Parathyroid adenoma (tissue), 2 donors: ENCODE data around the gene PLGLB1.
"Not testable (repeated sequence)": the region's sequence is repeated elsewhere in the genome, so short reads cannot be mapped to it uniquely, and the experiment has no call there.

Source experiments
- H2AFZ ChIP-seq: fragments of 300-600 bp; sonication (generic); one replicate; pipeline ENCODE4 v1.7.0; 2017; ENCODE audit warnings: antibody characterized with exemption, mild to moderate bottlenecking
- H3K27ac ChIP-seq: fragments of 300-600 bp; sonication (generic); one replicate; pipeline ENCODE4 v1.7.0; 2017
- H3K27me3 ChIP-seq: fragments of 300-600 bp; sonication (generic); one replicate; pipeline ENCODE4 v1.7.0; 2017; ENCODE audit warnings: low read length; ENCODE audit not compliant: control insufficient read depth, insufficient read depth
- H3K36me3 ChIP-seq: fragments of 300-600 bp; sonication (generic); one replicate; pipeline ENCODE4 v1.7.0; 2017; ENCODE audit warnings: low read length; ENCODE audit not compliant: control insufficient read depth, insufficient read depth
- H3K4me1 ChIP-seq: fragments of 300-600 bp; sonication (generic); one replicate; pipeline ENCODE4 v1.7.0; 2017; ENCODE audit warnings: control low read depth
- H3K4me2 ChIP-seq: fragments of 300-600 bp; sonication (generic); one replicate; pipeline ENCODE4 v1.7.0; 2017; ENCODE audit warnings: low read length
- H3K4me3 ChIP-seq: fragments of 300-600 bp; sonication (generic); one replicate; pipeline ENCODE4 v1.7.0; 2017; ENCODE audit warnings: low read depth, low read length
- H3K79me2 ChIP-seq: fragments of 300-600 bp; sonication (generic); one replicate; pipeline ENCODE4 v1.7.0; 2017; ENCODE audit warnings: control low read depth
- H3K9ac ChIP-seq: fragments of 300-600 bp; sonication (generic); one replicate; pipeline ENCODE4 v1.7.0; 2017; ENCODE audit warnings: mild to moderate bottlenecking
- H3K9me3 ChIP-seq: fragments of 300-600 bp; sonication (generic); one replicate; pipeline ENCODE4 v1.7.0; 2017; ENCODE audit warnings: low read length; ENCODE audit not compliant: control insufficient read depth
- TF ChIP-seq, protein P1 (sequence below): fragments of 300-600 bp; sonication (generic); IDR thresholded peaks from one replicate; pipeline ENCODE4 v1.7.0; 2017; ENCODE audit warnings: antibody characterized with exemption, mild to moderate bottlenecking
- donor health status: primary hyperparathyroidism.

PLGLB1 gene

DNA sequence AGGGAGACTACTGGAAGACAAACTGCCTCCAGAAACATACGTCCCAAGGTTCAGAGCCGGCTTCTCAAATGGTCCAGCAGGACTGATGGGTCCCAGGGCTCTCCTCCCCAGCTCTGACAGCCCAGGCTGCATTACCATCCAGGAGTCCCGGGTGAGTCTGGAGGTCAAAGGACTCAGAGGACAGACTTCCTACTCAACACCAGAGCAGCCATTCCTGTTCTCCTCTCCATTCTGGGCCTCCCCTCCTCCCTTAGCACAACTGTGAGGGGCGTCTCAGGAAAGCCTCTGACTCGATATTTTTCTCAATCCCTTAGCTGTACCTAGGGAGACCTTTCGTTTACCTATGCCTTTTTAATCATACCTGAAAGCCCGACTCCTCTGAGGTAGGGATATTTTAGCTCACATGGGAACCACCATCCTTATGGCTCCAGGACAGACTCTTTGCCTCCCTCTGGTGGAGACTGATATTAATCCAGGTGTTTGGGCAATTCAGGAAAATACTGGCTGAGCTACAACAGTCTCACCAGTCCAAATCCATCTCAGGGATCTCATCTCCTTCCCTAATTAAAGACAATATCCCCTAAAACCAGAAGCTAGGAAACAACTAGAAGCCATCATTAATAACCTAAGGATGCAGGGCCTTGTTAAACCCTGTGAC is 19.8 kb upstream of the PLGLB1 start:
- not testable (repeated sequence) for H3K4me3 ChIP-seq, H3K36me3 ChIP-seq, H3K9me3 ChIP-seq, H2AFZ ChIP-seq, H3K4me2 ChIP-seq, H3K27ac ChIP-seq, H3K9ac ChIP-seq, H3K27me3 ChIP-seq, H3K4me1 ChIP-seq, H3K79me2 ChIP-seq
- TF ChIP-seq, protein P1, sequence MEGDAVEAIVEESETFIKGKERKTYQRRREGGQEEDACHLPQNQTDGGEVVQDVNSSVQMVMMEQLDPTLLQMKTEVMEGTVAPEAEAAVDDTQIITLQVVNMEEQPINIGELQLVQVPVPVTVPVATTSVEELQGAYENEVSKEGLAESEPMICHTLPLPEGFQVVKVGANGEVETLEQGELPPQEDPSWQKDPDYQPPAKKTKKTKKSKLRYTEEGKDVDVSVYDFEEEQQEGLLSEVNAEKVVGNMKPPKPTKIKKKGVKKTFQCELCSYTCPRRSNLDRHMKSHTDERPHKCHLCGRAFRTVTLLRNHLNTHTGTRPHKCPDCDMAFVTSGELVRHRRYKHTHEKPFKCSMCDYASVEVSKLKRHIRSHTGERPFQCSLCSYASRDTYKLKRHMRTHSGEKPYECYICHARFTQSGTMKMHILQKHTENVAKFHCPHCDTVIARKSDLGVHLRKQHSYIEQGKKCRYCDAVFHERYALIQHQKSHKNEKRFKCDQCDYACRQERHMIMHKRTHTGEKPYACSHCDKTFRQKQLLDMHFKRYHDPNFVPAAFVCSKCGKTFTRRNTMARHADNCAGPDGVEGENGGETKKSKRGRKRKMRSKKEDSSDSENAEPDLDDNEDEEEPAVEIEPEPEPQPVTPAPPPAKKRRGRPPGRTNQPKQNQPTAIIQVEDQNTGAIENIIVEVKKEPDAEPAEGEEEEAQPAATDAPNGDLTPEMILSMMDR, result peak; percentile 45

DNA sequence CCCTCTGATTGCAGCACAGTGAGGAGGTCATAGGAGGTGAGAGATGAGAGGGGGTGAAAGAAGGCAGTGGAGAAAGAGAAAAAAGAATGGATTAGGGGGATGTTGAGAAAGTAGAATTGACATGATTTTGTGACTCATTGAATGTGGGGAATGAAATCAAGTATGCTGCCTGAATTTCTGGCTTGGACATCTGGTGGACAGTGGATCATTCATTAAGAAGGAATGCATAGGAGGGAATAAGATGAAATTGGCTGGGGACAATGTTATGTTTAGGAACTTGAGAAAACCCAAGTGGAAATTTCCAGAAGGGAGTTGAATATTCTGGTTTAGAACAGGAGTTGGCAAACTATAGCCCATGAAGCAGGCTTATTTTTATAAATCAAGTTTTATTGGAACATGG is 7.0 kb upstream of the PLGLB1 start:
- not testable (repeated sequence) for H2AFZ ChIP-seq, H3K4me1 ChIP-seq, H3K27me3 ChIP-seq, H3K9ac ChIP-seq, H3K9me3 ChIP-seq, H3K79me2 ChIP-seq, H3K27ac ChIP-seq, H3K4me3 ChIP-seq, H3K4me2 ChIP-seq, H3K36me3 ChIP-seq

DNA sequence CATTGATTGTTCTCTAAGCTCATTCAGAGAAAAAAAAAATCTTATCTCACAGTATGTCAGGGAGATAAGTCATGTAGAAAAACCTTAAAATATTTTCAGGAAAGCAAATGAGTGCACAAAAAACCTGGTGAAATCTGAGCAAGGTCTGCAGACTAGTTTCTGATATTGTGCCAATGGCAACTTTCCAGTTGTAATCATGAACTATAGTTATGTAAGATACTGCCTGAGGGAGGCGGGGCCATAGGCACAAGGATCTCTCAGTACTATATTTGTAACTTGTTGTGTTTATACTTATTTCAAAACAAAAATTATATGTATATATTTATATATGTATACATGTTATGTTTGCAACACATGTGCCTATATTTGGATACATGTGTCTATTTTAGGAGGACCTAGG is 5.2 kb upstream of the PLGLB1 start:
- H3K4me1 ChIP-seq, H3K79me2 ChIP-seq, H3K27me3 ChIP-seq, H3K4me3 ChIP-seq, H3K4me2 ChIP-seq, H3K9ac ChIP-seq, H3K27ac ChIP-seq, H3K9me3 ChIP-seq, H3K36me3 ChIP-seq, H2AFZ ChIP-seq: not testable (repeated sequence)

DNA sequence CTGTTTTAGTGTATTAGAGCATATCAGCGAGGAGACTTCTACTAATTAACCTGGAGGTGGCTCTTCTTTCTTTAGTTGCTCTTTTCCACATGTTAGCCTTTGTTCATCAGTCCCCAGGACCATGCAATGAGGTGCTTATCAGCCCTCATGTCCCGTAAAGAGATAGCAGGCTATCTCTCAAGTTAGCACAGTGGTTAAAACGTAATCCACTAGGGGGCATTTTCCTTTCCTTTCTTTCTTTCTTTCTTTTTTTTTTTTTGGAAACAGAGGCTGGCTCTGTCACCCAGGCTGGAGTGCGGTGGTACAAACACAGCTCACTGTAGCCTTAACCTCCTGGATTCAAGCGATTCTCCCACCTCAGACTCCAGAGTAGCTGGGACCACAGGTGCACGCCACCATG is 4.3 kb upstream of the PLGLB1 start:
- H3K9me3 ChIP-seq, H3K4me3 ChIP-seq, H3K4me2 ChIP-seq, H3K4me1 ChIP-seq, H3K9ac ChIP-seq, H2AFZ ChIP-seq, H3K36me3 ChIP-seq, H3K27ac ChIP-seq, H3K27me3 ChIP-seq, H3K79me2 ChIP-seq: not testable (repeated sequence)

- not testable (repeated sequence) for H3K9me3 ChIP-seq, H3K4me3 ChIP-seq, H3K79me2 ChIP-seq, H3K9ac ChIP-seq, H2AFZ ChIP-seq, H3K36me3 ChIP-seq, H3K27me3 ChIP-seq, H3K27ac ChIP-seq, H3K4me1 ChIP-seq, H3K4me2 ChIP-seq
Observed at GRCh38 chr2:87023988-87024615, 2.5 kb upstream of the PLGLB1 start.

GRCh38 chr2:87021043-87021442 is 601 bp downstream of the PLGLB1 start:
- not testable (repeated sequence) for H3K4me3 ChIP-seq, H3K27ac ChIP-seq, H2AFZ ChIP-seq, H3K79me2 ChIP-seq, H3K9ac ChIP-seq, H3K4me1 ChIP-seq, H3K9me3 ChIP-seq, H3K4me2 ChIP-seq, H3K27me3 ChIP-seq, H3K36me3 ChIP-seq

GRCh38 chr2:87019053-87019452 is 2.6 kb downstream of the PLGLB1 start:
- not testable (repeated sequence) for H3K27me3 ChIP-seq, H3K9ac ChIP-seq, H3K4me1 ChIP-seq, H2AFZ ChIP-seq, H3K4me2 ChIP-seq, H3K27ac ChIP-seq, H3K4me3 ChIP-seq, H3K79me2 ChIP-seq, H3K9me3 ChIP-seq, H3K36me3 ChIP-seq

GRCh38 chr2:87014489-87015169 is 7.0 kb downstream of the PLGLB1 start:
- not testable (repeated sequence) for H3K4me1 ChIP-seq, H3K27ac ChIP-seq, H3K9me3 ChIP-seq, H3K4me2 ChIP-seq, H2AFZ ChIP-seq, H3K4me3 ChIP-seq, H3K79me2 ChIP-seq, H3K36me3 ChIP-seq, H3K9ac ChIP-seq, H3K27me3 ChIP-seq

DNA sequence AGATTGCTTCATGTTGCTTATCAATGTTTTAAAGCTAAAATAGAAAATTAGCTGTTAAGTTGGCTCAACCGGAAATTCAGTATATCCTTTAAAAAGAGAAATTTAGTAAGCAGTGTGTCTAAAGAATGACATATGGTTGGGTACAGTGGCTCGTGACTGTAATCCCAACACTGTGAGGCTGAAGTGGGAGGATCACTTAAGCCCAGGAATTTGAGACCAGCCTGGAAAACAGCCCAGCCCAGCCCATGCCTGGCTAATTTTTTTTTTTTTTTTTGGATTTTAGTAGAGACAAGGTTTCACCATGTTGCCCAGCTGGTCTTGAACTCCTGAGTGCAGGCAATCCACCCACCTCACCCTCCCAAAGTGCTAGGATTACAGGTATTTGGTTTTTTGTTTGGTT is 17.2 kb downstream of the PLGLB1 start:
- not testable (repeated sequence) for H2AFZ ChIP-seq, H3K27me3 ChIP-seq, H3K79me2 ChIP-seq, H3K4me2 ChIP-seq, H3K4me3 ChIP-seq, H3K4me1 ChIP-seq, H3K9me3 ChIP-seq, H3K27ac ChIP-seq, H3K9ac ChIP-seq, H3K36me3 ChIP-seq
